ENCODE measurements around the gene KCNJ10.
A peak's percentile ranks its signal among the peaks of the same experiment; 100 is the strongest.
"Not testable (repeated sequence)": the region's sequence is repeated elsewhere in the genome, so short reads cannot be mapped to it uniquely, and the experiment has no call there.

The KCNJ10 gene

GRCh38 chr1:160069460-160070231, at the start of gene KCNJ10:
Gene KCNJ10, minus strand, starts transcription at chr1:160070160. Its CDS starts 27,628 bp downstream, at chr1:160042532.
- DNase-seq (ENCODE audit: low read depth): no peak

DNA sequence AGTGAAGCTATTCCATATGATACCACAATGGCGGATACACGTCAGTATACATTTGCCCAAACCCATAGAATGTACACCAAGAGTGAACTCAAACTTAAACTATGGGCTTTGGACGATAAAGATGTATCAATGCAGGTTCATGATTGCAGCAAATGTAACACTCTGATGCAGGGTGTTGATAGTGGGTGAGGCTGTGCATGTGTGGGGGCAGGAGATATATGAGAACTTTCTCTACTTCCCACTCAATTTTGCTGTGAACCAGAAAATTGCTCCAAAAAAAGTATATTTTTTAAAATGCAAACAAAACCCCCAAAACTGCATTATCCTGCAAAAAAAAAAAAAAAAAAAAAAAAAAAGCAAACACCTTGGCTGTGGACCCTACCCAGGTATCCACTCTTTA, 49.0 kb upstream of the KCNJ10 start:
- DNase-seq (ENCODE audit: low read depth): no peak

GRCh38 chr1:160117709-160118183, 47.8 kb upstream of the KCNJ10 start:
- DNase-seq (ENCODE audit: low read depth): no peak

DNA sequence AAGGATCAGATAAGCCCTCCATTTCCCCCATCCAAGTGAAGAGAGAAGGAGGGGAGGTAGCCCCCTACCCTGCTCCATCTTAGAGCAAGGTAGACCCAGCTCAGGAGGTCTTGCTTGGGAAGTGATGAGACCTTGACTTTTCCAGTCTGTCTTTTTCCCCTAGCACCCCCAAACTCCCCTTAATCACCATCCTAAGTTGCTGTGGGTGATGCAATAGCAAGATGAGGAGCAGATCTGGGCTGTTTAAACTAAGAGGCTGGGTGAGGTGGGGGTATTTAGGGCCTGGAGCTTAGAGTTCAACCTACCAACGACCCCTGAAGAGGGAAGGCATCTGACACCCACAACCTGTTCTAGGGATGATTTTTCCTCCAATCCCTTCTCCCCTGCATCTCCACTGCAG, 47.3 kb upstream of the KCNJ10 start:
- no peak for DNase-seq (ENCODE audit: low read depth)

- DNase-seq (ENCODE audit: low read depth): no peak
These were observed 46.6 kb upstream of the KCNJ10 start for GRCh38 chr1:160116283-160117147.

DNA sequence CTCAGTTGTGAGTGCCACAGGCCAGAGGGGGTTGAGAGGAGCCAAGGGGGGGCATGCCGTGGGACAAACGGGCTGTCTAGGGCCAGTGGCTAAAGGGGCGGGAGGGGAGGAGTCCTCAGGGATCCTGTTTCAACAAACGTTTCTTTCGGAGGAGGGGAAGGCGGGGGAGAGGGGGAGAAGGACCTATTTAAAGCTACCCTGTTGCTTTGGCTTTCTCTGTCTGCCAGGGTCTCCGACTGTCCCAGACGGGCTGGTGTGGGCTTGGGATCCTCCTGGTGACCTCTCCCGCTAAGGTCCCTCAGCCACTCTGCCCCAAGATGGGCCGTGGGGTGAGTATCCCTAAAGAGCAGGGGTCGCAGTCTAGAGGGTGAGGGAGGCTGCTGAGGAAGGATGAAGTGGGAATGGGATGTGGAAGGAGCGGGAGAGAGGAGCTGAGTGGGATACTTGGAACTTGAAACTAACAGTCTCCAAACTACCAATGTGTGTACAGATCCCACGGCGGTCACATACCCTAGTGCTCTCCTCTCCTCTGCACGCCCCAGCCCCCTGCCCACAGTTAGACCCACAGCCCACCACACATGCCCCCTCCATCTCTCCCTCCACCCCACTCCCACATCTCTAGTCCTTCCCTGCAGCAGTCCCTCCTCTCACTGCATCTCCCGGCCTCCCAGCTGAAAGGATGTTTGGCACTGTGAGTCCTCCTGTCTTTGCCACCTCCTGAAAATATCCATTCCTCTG, 45.8 kb upstream of the KCNJ10 start, which contains the start of gene ATP1A2:
ATP1A2 (plus strand) TSS at position 215 of the 738 bp plus-strand sequence; CDS start at position 318, 103 bp downstream.
- DNase-seq (ENCODE audit: low read depth): no peak

- no peak for DNase-seq (ENCODE audit: low read depth)
These were observed 44.1 kb upstream of the KCNJ10 start for GRCh38 chr1:160114085-160114484.

GRCh38 chr1:160113407-160113806, 43.4 kb upstream of the KCNJ10 start:
- no peak for DNase-seq (ENCODE audit: low read depth)

DNA sequence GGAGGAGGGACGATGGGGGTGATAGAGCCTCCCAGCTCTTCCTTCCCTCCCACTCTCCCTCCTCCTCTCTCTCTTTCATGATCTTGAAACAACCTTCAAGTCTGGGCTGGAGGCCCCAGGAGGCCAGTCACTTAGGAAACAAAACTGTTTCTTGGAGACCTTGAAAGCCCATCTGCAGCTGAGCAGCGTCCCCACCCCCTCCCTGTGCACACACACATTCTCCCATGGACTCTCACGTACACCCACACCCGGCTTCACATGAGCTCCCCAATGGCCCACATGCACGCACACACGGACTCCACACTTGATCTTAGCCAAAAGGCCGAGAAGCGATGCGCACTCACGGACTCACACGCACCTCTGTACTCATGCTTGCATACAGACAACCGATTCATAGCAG, 42.4 kb upstream of the KCNJ10 start:
- no peak for DNase-seq (ENCODE audit: low read depth)

- DNase-seq (ENCODE audit: low read depth): not testable (repeated sequence)
These were observed 41.5 kb upstream of the KCNJ10 start for GRCh38 chr1:160111462-160111861.

- DNase-seq (ENCODE audit: low read depth): no peak
These were observed 39.7 kb upstream of the KCNJ10 start for GRCh38 chr1:160109686-160110085.

GRCh38 chr1:160108888-160109662, 39.1 kb upstream of the KCNJ10 start:
- DNase-seq (ENCODE audit: low read depth): peak; percentile 64

DNA sequence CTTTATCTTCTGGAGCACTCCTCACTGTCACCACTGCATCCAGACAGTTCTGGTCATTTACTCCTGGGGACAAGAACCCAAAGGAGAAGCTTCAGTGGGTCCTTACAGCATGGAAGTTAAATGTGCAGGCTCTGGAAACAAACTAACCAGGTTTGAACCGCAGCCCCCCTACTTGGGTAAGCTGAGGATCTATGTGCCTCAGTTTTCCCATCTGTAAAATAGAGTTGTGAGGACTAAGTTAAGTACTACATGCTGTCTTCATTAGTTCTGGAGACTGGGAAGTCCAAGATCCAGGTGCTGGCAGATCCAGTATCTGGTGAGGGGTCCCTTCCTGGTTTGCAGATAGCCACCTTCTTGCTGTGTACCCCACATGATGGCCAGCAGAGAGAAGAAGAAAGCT, 37.6 kb upstream of the KCNJ10 start:
- no peak for DNase-seq (ENCODE audit: low read depth)

DNA sequence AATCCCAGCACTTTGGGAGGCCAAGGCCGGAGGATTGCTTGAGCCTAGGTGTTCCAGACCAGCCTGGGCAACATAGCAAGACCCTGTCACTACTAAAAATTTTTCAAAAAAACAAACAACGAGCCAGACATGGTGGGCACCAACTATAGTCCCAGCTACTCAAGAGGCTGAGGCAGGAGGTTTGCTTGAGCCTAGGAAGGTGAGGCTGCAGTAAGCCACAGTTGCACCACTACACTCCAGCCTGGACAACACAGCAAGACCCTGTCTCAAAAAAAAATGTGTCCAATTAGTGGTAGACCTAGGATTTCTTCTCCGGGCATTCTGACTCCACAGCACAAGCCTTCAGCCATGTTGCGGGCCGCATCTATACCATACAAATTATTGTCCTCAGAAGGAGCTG, 35.2 kb upstream of the KCNJ10 start:
- no peak for DNase-seq (ENCODE audit: low read depth)

DNA sequence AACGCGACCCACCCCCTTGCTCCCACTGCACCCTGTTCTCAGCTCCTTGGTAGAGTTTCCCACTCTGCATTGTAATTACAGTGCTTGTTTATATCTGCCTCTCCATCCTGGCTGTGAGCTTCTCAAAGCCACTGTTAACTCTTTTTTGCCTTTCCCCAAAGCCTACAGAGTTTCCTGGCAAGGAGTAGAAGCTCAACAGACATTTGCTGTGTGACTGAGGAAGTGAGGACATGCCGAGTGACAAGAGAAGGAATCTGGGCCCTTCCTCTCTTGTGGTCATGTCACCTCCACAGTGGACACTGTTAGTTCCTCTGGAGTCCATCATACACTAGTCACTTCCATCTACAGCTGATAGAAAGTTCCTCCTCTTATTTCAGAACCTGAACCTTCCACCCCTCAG, 34.5 kb upstream of the KCNJ10 start:
- DNase-seq (ENCODE audit: low read depth): no peak

DNA sequence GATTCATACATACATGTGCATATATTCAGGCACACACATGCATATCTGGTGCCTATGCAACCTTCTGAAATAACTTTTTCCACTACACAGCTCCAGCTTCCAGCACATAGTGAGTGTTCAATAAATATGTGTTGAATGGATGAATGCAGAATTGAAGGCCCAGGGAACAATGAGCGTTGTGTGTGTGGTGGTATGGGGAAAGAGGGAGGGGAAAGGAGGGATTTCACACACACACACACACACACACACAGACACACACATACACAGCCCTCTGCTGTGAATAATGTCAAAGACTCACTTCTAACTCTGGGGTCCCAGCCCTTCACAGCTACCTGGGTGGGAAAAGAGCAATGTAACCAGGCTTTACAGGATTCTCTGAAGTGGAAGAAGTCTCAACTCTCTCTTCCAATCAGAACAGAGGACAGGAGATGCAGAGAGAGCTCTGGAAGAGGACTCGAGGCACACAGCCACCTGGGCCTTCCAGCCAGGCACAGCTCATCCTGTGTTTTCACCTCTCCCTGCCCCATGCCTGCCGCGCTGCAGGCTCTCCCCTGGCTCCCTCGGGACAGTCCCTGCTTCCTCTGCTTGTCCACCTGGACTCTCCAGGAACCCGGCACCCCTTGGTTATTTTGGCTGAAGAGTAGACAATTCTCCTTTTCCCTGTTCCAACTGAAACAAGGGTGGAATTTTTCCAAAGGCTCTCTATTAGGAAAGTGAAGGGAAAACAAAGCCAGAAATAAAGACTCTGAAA, 33.9 kb upstream of the KCNJ10 start:
- no peak for DNase-seq (ENCODE audit: low read depth)

GRCh38 chr1:160101717-160102522, 32.0 kb upstream of the KCNJ10 start:
- DNase-seq (ENCODE audit: low read depth): no peak

- DNase-seq (ENCODE audit: low read depth): no peak
These were observed 31.2 kb upstream of the KCNJ10 start for GRCh38 chr1:160101037-160101716.

DNA sequence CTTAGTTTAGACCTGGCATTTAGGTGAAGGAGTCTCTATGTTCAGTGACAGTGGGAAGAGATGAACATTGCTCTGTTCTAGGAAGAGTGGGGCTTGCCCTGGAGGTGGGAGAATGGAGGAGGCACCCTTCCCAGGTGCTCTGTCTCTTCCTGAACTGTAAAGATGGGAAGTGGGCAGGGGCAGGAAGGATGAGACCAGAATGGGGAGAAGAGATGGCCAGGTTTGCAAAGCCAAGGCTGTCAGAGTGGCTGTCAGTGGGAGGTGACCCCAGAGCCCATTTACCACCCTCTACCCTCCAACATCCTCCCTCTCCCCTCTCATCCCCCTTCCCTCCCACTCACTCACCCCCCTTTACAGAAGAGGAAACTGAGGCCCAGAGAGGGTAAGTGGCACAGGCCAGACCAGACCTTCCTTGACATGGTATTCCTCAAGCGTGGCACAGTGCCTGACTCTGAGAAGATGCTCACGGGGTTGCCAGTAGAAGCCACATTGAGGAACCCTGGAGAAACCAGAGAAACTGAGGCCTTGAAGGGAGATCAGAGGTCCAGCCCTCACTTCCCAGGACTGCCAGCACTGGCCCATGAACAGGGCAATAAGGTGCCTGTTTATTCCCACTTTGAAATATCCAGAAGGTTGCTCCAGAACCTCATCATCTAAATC, 29.9 kb upstream of the KCNJ10 start:
- no peak for DNase-seq (ENCODE audit: low read depth)
